Activated CD4-positive, alpha-beta memory T cell treated with anti-CD3 and anti-CD28 coated beads for 36 hours (primary cell): ENCODE measurements around the gene BMPR2. TPM values are rescaled to one million over a fixed set of nuclear protein-coding genes. Genes with fewer than 3 reads are reported as not detected.
"Not testable (repeated sequence)": the region's sequence is repeated elsewhere in the genome, so short reads cannot be mapped to it uniquely, and the experiment has no call there.

Experiments
- CTCF ChIA-PET: fragments of 350-600 bp; sonication (Branson Sonifier 250); formaldehyde crosslinking; loops from one replicate; lab custom pipeline; 2021; ENCODE audit warnings: antibody characterized with exemption, inconsistent platforms; lab: Charles Lee
- POLR2A ChIA-PET: fragments of 350-600 bp; sonication (Branson Sonifier 250); formaldehyde crosslinking; loops from one replicate; lab custom pipeline; 2021; ENCODE audit warnings: antibody characterized with exemption; lab: Charles Lee
- DNase-seq: peaks from one replicate; pipeline ENCODE4 v3.0.0-alpha.2; 2020
- H3K27ac Mint-ChIP-seq: one replicate; pipeline ENCODE4 v1.8.0; 2021; ENCODE audit warnings: mixed read lengths
- H3K27me3 Mint-ChIP-seq: one replicate; pipeline ENCODE4 v1.8.0; 2021; ENCODE audit warnings: mixed read lengths
- H3K36me3 Mint-ChIP-seq: one replicate; pipeline ENCODE4 v1.8.0; 2021; ENCODE audit warnings: mixed read lengths
- H3K4me1 Mint-ChIP-seq: one replicate; pipeline ENCODE4 v1.8.0; 2021; ENCODE audit warnings: low read depth, mixed read lengths
- H3K4me3 Mint-ChIP-seq: one replicate; pipeline ENCODE4 v1.8.0; 2021; ENCODE audit warnings: mild to moderate bottlenecking, mixed read lengths
- H3K9me3 Mint-ChIP-seq: one replicate; pipeline ENCODE4 v1.8.0; 2021; ENCODE audit warnings: mixed read lengths
- intact Hi-C: fragments of 100-400 bp; cut with micrococcal nuclease; formaldehyde crosslinking; loops from one replicate; pipeline ENCODE4 v1.15.1; 2023
- total RNA-seq, 2 experiments: library from RNA; stranded (reverse); gene quantifications; one replicate each; pipeline ENCODE4 v1.2.3, GENCODE V29; 2021

The BMPR2 gene
- total RNA-seq, 2 experiments from 2014 or later, result 8.2 to 8.7 TPM

DNA sequence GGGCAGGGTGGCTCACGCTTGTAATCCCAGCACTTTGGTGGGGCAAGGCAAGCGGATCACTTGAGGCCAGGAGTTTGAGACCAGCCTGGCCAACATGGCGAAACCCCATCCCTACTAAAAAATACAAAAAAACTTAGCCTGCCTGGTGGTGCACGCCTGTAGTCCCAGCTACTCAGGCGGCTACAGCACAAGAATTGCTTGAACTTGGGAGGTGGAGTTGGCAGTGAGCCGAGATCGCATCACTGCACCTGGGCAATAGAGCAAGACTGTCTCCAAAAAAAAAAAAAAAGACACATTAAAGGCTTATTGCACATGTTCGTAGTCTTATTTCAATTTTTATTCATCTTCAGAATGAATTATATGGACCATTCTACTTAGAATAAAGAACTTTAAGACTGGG, 110.2 kb downstream of the BMPR2 start:
- H3K4me3 Mint-ChIP-seq, result no peak overlapping the region
- no peaks in the 10 kb centered on the region for H3K4me1 Mint-ChIP-seq
- no peaks in the 10 kb centered on the region for H3K9me3 Mint-ChIP-seq
- H3K36me3 Mint-ChIP-seq, result no peaks in the 10 kb centered on the region
- intact Hi-C loops, result no loop called here
- H3K27ac Mint-ChIP-seq, result no peak overlapping the region
- CTCF ChIA-PET, result interaction anchor here (0.7 kb wide), 1 partner anchor 205 kb away, joined by 4 read pairs; no protein-coding TSS in a partner anchor
- POLR2A ChIA-PET, result no interaction called here
- H3K27me3 Mint-ChIP-seq, result no peaks in the 10 kb centered on the region
- DNase-seq, result no peak

DNA sequence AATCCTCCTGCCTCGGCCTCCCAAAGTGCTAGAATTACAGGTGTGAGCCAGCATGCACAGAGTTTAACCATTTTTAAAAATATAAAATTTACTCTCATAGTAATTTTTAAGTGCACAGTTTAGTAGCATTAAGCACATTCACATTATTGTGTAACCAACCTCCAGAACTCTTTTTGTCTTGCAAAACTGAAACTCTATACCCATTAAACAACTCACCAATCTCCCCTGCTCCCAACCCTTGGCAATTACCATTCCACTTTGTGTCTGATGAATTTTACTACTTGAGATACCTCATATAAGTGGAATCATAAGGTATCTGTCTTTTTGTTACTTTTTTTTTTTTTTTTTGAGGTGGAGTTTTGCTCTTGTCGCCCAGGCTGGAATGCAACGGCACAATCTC, 112.5 kb downstream of the BMPR2 start:
- no peaks in the 10 kb centered on the region for H3K27me3 Mint-ChIP-seq
- ChIA-PET CTCF (no interaction called here), POLR2A (no interaction called here)
- no peaks in the 10 kb centered on the region for H3K36me3 Mint-ChIP-seq
- intact Hi-C loops, result no loop called here
- H3K4me3 Mint-ChIP-seq, result no peak overlapping the region
- no peak for DNase-seq
- H3K4me1 Mint-ChIP-seq, result no peaks in the 10 kb centered on the region
- no peak overlapping the region for H3K27ac Mint-ChIP-seq
- H3K9me3 Mint-ChIP-seq, result no peaks in the 10 kb centered on the region

GRCh38 chr2:202490479-202490878, 114.4 kb downstream of the BMPR2 start:
- Mint-ChIP-seq H3K4me3 (no peak overlapping the region), H3K36me3 (no peaks in the 10 kb centered on the region), H3K9me3 (no peaks in the 10 kb centered on the region), H3K27me3 (no peaks in the 10 kb centered on the region), H3K4me1 (no peaks in the 10 kb centered on the region), H3K27ac (no peak overlapping the region)
- DNase-seq, result no peak
- ChIA-PET CTCF (no interaction called here), POLR2A (interaction anchor here (0.7 kb wide), 1 partner anchor 898 kb away, joined by 3 read pairs; no protein-coding TSS in a partner anchor)
- intact Hi-C loops, result no loop called here

- H3K4me1 Mint-ChIP-seq, result no peaks in the 10 kb centered on the region
- H3K9me3 Mint-ChIP-seq, result no peaks in the 10 kb centered on the region
- no peaks in the 10 kb centered on the region for H3K36me3 Mint-ChIP-seq
- no peak overlapping the region for H3K4me3 Mint-ChIP-seq
- intact Hi-C loops, result no loop called here
- no peak overlapping the region for H3K27ac Mint-ChIP-seq
- H3K27me3 Mint-ChIP-seq, result no peaks in the 10 kb centered on the region
- no peak for DNase-seq
- ChIA-PET CTCF (no interaction called here), POLR2A (no interaction called here)
Measured at GRCh38 chr2:202491514-202491913, 115.4 kb downstream of the BMPR2 start.

- Mint-ChIP-seq H3K27ac (no peak overlapping the region), H3K4me1 (no peaks in the 10 kb centered on the region), H3K4me3 (no peak overlapping the region), H3K27me3 (no peaks in the 10 kb centered on the region), H3K36me3 (no peaks in the 10 kb centered on the region), H3K9me3 (no peaks in the 10 kb centered on the region)
- DNase-seq, result no peak
- ChIA-PET POLR2A (no interaction called here), CTCF (interaction anchor here (0.6 kb wide), 1 partner anchor 74 kb away, joined by 3 read pairs; no protein-coding TSS in a partner anchor)
- intact Hi-C loops, result no loop called here
Measured at GRCh38 chr2:202494300-202495229, 118.4 kb downstream of the BMPR2 start.

GRCh38 chr2:202495230-202495604, 119.1 kb downstream of the BMPR2 start:
- POLR2A ChIA-PET, result no interaction called here
- intact Hi-C loops, result no loop called here
- Mint-ChIP-seq H3K4me1 (no peaks in the 10 kb centered on the region), H3K4me3 (no peak overlapping the region), H3K36me3 (no peaks in the 10 kb centered on the region), H3K9me3 (no peaks in the 10 kb centered on the region), H3K27me3 (no peaks in the 10 kb centered on the region), H3K27ac (no peak overlapping the region)
- CTCF ChIA-PET, result no interaction called here
- DNase-seq, result no peak

GRCh38 chr2:202496835-202497472, 120.8 kb downstream of the BMPR2 start:
- CTCF ChIA-PET, DNase-seq, H3K27me3 Mint-ChIP-seq, H3K9me3 Mint-ChIP-seq, H3K36me3 Mint-ChIP-seq, H3K4me1 Mint-ChIP-seq, POLR2A ChIA-PET, H3K4me3 Mint-ChIP-seq, H3K27ac Mint-ChIP-seq, intact Hi-C loops: not testable (repeated sequence)

DNA sequence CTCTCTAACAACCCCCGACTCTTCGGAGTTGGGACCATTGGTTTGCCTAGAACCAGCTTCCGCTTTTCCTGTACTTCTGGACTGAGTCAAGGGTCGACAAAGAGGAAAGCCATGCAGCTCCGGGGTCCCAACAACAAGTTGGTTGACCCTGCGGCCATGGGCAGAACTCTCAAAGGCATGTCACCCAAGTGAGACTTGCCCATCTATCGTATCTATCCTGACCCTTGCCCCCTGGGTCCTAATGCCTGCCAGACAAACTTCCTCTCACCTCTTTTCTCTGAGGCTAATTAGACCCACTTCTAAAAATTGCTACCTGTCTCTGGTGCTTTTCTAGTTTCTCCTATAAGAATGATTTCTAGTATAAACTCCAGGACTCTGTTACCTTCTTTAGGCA, 121.3 kb downstream of the BMPR2 start:
- H3K4me3 Mint-ChIP-seq, intact Hi-C loops, H3K9me3 Mint-ChIP-seq, H3K4me1 Mint-ChIP-seq, POLR2A ChIA-PET, CTCF ChIA-PET, H3K27me3 Mint-ChIP-seq, DNase-seq, H3K36me3 Mint-ChIP-seq, H3K27ac Mint-ChIP-seq: not testable (repeated sequence)

DNA sequence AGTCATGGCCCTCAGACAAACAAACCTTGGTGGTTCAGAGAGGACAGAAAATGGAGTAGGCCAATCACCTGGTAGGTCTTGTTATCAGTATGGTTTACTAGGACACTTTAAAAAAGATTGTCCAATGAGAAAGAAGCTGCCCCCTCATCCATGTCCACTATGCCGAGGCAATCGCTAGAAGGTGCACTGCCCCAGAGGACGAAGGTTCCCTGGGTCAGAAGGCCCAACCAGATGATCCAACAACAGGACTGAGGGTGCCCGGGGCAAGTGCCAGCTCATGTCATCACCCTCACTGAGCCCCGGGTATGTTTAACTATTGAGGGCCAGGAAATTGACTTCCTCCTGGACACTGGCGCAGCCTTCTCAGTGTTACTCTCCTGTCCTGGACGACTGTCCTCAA, 123.7 kb downstream of the BMPR2 start:
- intact Hi-C loops, H3K27ac Mint-ChIP-seq, H3K27me3 Mint-ChIP-seq, H3K4me1 Mint-ChIP-seq, H3K4me3 Mint-ChIP-seq, DNase-seq, POLR2A ChIA-PET, CTCF ChIA-PET, H3K36me3 Mint-ChIP-seq, H3K9me3 Mint-ChIP-seq: not testable (repeated sequence)

DNA sequence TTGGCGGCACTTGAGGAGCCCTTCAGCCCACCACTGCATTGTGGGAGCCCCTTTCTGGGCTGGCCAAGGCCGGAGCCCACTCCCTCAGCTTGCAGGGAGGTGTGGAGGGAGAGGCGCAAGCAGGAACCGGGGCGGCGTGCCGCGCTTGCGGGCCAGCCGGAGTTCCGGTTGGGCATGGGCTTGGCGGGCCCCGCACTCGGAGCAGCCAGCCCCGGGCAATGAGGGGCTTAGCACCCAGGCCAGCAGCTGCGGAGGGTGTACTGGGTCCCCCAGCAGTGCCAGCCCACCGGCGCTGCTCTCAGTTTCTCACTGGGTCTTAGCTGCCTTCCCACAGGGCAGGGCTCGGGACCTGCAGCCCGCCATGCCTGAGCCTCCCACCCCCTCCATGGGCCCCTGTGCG, 127.1 kb downstream of the BMPR2 start:
- H3K4me3 Mint-ChIP-seq, POLR2A ChIA-PET, intact Hi-C loops, CTCF ChIA-PET, H3K27me3 Mint-ChIP-seq, H3K27ac Mint-ChIP-seq, DNase-seq, H3K9me3 Mint-ChIP-seq, H3K4me1 Mint-ChIP-seq, H3K36me3 Mint-ChIP-seq: not testable (repeated sequence)

GRCh38 chr2:202508686-202509085, 132.6 kb downstream of the BMPR2 start:
- DNase-seq, result no peak
- no peaks in the 10 kb centered on the region for H3K27me3 Mint-ChIP-seq
- intact Hi-C loops, result no loop called here
- H3K9me3 Mint-ChIP-seq, result no peaks in the 10 kb centered on the region
- H3K27ac Mint-ChIP-seq, result no peak overlapping the region
- no peak overlapping the region for H3K4me3 Mint-ChIP-seq
- no peaks in the 10 kb centered on the region for H3K4me1 Mint-ChIP-seq
- CTCF ChIA-PET, result no interaction called here
- H3K36me3 Mint-ChIP-seq, result no peaks in the 10 kb centered on the region
- POLR2A ChIA-PET, result no interaction called here

GRCh38 chr2:202510911-202511310, 134.8 kb downstream of the BMPR2 start:
- intact Hi-C loops, result no loop called here
- Mint-ChIP-seq H3K4me3 (no peak overlapping the region), H3K36me3 (no peaks in the 10 kb centered on the region), H3K27ac (no peak overlapping the region), H3K4me1 (peaks cover 4% of the 10 kb centered on the region), H3K9me3 (no peaks in the 10 kb centered on the region), H3K27me3 (no peaks in the 10 kb centered on the region)
- ChIA-PET POLR2A (no interaction called here), CTCF (no interaction called here)
- no peak for DNase-seq
